ENCODE results near the gene POLD1. TPM values are rescaled to one million over a fixed set of nuclear protein-coding genes. Genes with fewer than 3 reads are reported as not detected.

POLD1 gene
- 10 to 100 TPM in 3 of 4 donors, 1 to 10 TPM in 1; 4.1 to 15.6 (median 10.9) TPM for total RNA-seq

DNA sequence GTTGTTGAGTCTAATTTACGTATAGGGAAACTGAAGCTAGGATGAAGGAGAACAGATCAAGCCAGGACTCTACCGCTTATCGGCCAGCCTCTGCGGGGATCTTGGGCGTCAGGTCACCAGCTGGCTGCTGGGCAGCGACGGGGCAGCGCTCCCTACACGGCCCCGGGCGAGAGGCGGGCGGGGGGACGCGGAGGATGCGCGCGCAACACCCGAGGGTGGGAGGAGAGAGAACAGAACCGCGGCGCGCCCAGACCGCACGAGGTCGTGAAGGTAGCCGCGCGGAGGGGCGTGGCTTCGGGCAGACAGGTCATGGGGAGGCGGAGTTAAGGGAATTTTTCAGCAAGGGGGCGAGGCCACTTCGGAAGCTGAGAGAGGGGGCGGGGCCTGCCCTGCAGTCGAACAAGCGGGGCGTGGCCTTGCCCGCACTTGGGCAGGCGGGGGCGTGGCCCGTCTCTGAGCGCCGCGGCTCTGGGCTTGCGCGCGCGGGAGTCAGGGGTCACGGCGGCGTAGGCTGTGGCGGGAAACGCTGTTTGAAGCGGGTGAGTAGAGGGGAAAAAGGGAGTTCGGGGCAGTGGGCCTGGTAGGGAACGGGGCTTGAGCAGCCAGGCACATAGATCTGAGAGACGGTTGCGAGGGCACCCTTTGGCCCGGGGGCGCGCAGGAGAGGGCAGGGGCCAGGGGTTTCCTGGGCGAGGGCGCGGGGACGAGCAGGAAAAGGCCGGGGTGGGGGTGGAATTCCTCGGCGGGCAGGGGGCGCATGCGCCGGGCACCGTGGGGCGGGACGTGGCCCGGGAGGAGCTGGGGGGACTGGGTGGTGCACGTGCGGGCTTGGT, at the start of gene POLD1:
POLD1 (plus strand) TSS at position 496 of the 833 bp plus-strand sequence. CDS start 14,505 bp downstream, outside the sequence.
- no peak for TF ChIP-seq CTCF (IDR thresholded peaks at IDR 0.05; ENCODE audit: low read depth)

GRCh38 chr19:50334741-50335421, 49.3 kb upstream of the POLD1 start:
- TF ChIP-seq CTCF (IDR thresholded peaks at IDR 0.05; ENCODE audit: low read depth) = no peak

DNA sequence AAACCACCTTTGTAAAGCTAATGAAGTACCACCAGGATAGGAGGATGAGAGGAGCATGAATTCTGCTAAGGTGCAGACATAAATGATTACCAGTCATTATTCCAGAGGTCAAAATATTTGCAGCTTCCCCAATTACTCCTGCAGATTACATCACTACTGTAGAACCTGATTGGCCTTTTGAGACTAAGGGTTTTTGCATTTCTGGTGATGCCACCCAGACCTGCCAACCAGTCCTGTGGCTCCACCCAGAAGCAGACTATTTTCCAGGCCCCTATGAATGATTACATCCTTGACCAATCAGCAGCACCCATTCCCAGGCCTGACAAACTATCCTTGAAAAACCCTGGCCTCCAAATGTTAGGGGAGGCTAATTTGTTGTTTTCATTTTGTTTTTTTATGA, 43.8 kb upstream of the POLD1 start:
- no peak for TF ChIP-seq CTCF (IDR thresholded peaks at IDR 0.05; ENCODE audit: low read depth)

DNA sequence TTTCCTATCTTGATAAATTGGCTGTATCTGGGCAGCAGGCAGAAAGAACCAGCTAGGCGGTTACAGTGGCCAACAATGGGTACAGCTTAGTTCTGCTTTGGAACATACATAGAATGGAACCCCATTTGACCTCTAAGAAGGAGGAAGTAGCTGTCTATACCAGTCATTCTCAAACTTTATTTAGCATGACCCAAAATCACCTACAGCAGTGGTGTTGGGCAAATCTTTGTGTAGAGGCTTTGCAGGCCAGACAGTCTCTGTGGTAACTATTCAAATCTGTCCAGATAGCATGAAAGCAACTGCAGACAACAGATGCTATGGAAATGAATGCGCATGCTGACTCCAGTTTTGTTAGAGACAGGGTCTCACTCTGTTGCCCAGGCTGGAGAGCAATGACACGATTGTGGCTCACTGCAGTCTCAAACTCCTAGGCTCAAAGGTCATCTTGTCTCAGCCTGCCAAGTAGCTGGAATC, 43.0 kb upstream of the POLD1 start:
- TF ChIP-seq CTCF (IDR thresholded peaks at IDR 0.05; ENCODE audit: low read depth) = no peak

GRCh38 chr19:50344661-50345318, 39.4 kb upstream of the POLD1 start:
- no peak for TF ChIP-seq CTCF (IDR thresholded peaks at IDR 0.05; ENCODE audit: low read depth)

- no peak for TF ChIP-seq CTCF (IDR thresholded peaks at IDR 0.05; ENCODE audit: low read depth)
Measured at GRCh38 chr19:50349277-50350057, 34.7 kb upstream of the POLD1 start.
